HCT116 (cell line): Measurements from ENCODE around the gene ATP5F1D. TPM values are rescaled to one million over a fixed set of nuclear protein-coding genes. Genes with fewer than 3 reads are reported as not detected.

Source experiments
- ATAC-seq: fragments of 200-7000 bp; cut with Tn5 transposase; 2 replicates; pipeline ENCODE4 v1.9.1; 2020; ENCODE audit warnings: mild to moderate bottlenecking, moderate library complexity
- BruUV-seq: library from RNA; stranded (reverse); fragments of 400-500 nt; replicated peaks from 2 replicates; lab custom pipeline; 2021; lab: Mats Ljungman, UMichigan
- CTCF ChIA-PET: fragments of 300-600 bp; sonication (Branson Sonifier 250); formaldehyde crosslinking; loops from one replicate; lab custom pipeline; 2021; ENCODE audit warnings: antibody characterized with exemption; lab: Charles Lee
- POLR2A ChIA-PET: fragments of 300-600, 350-600 bp; sonication (Branson Sonifier 250); formaldehyde crosslinking; loops from one replicate; lab custom pipeline; 2021; ENCODE audit warnings: antibody characterized with exemption; lab: Charles Lee
- RAD21 ChIA-PET, 2 experiments: fragments of 300-600 bp; sonication (Branson Sonifier 250); formaldehyde crosslinking; loops; one replicate each; lab custom pipeline; 2023; ENCODE audit warnings: low total read pairs in 2 of 2; ENCODE audit not compliant: uncharacterized antibody in 2 of 2, unreplicated experiment in 2 of 2, low non-redundant PET in 1 of 2; lab: Charles Lee
- DNase-seq: peaks from one replicate; pipeline ENCODE4 v3.0.0-alpha.2; 2010; ENCODE audit warnings: low read depth, low spot score
- H2AFZ ChIP-seq: fragments of 200-600 bp; shearing (Covaris generic), sonication (generic); 2 replicates; pipeline ENCODE4 v1.6.1; 2017; ENCODE audit warnings: low read depth, mixed run types, mixed read lengths, antibody characterized with exemption, low read length; ENCODE audit not compliant: poor library complexity, severe bottlenecking
- H3K27ac ChIP-seq: 2 replicates; pipeline ENCODE4 v1.5.1; 2012; ENCODE audit warnings: low read depth, low read length
- H3K27me3 ChIP-seq: fragments of 200-600 bp; sonication (generic); 2 replicates; pipeline ENCODE4 v1.6.1; 2016; ENCODE audit warnings: mixed run types, low read length, mixed read lengths; ENCODE audit not compliant: insufficient read depth
- H3K36me3 ChIP-seq, 2 experiments: fragments of 200-500 bp in 1 of 2; fragments of 200-600 bp in 1 of 2; sonication (Bioruptor generic) in 1 of 2; sonication (generic) in 1 of 2; 2 replicates each; pipeline versions ENCODE4 v1.5.1 to v1.6.1; 2014 to 2016; ENCODE audit warnings: low read length in 2 of 2, inconsistent platforms in 1 of 2, mixed read lengths in 1 of 2, mixed run types in 1 of 2; ENCODE audit not compliant: insufficient read depth in 2 of 2, control insufficient read depth in 1 of 2
- H3K4me1 ChIP-seq, 2 experiments: fragments of 200-600 bp in 1 of 2; sonication (generic) in 1 of 2; 2 replicates each; pipeline versions ENCODE4 v1.5.1 to v1.6.1; 2012 to 2017; ENCODE audit warnings: low read length in 2 of 2, inconsistent platforms in 1 of 2, mild to moderate bottlenecking in 1 of 2, mixed read lengths in 1 of 2, mixed run types in 1 of 2, moderate library complexity in 1 of 2; ENCODE audit not compliant: insufficient read depth in 2 of 2, control insufficient read depth in 1 of 2
- H3K4me2 ChIP-seq: fragments of 200-600 bp; sonication (generic); 2 replicates; pipeline ENCODE4 v1.6.1; 2017; ENCODE audit warnings: mixed run types, low read length, mixed read lengths
- H3K4me3 ChIP-seq, 2 experiments: fragments of 200-600 bp in 1 of 2; sonication (generic) in 1 of 2; replicated peaks in 1 of 2; 2 replicates each; pipeline ENCODE4 v1.5.1; 2011 to 2016; ENCODE audit warnings: low read length in 2 of 2, control low read depth in 1 of 2, low read depth in 1 of 2, mild to moderate bottlenecking in 1 of 2, mixed read lengths in 1 of 2, mixed run types in 1 of 2
- H3K79me2 ChIP-seq: fragments of 200-600 bp; sonication (generic); 2 replicates; pipeline ENCODE4 v1.6.1; 2017; ENCODE audit warnings: mild to moderate bottlenecking, mixed run types, low read length, moderate library complexity, mixed read lengths; ENCODE audit not compliant: insufficient read depth
- H3K9ac ChIP-seq: fragments of 200-600 bp; sonication (generic); 2 replicates; pipeline ENCODE4 v1.6.1; 2016; ENCODE audit warnings: low read length, mixed read lengths
- H3K9me2 ChIP-seq: fragments of 200-600 bp; sonication (generic), shearing (Covaris generic); 2 replicates; pipeline ENCODE4 v1.6.1; 2017; ENCODE audit warnings: mixed run types, mild to moderate bottlenecking, moderate library complexity; ENCODE audit not compliant: insufficient read depth
- H3K9me3 ChIP-seq, 2 experiments: fragments of 200-500 bp in 1 of 2; fragments of 200-600 bp in 1 of 2; sonication (Bioruptor generic) in 1 of 2; sonication (generic) in 1 of 2; 2 replicates each; pipeline ENCODE4 v1.6.1; 2014 to 2017; ENCODE audit warnings: low read length in 2 of 2, mixed read lengths in 2 of 2, inconsistent platforms in 1 of 2, low read depth in 1 of 2, mild to moderate bottlenecking in 1 of 2, mixed run types in 1 of 2, moderate library complexity in 1 of 2; ENCODE audit not compliant: control insufficient read depth in 1 of 2, insufficient read depth in 1 of 2
- H4K20me1 ChIP-seq: fragments of 200-600 bp; sonication (generic), shearing (Covaris generic); 2 replicates; pipeline ENCODE4 v1.6.1; 2017; ENCODE audit warnings: mixed run types, mild to moderate bottlenecking, moderate library complexity; ENCODE audit not compliant: insufficient read depth
- EGR1 ChIP-seq: IDR thresholded peaks from 2 replicates; pipeline ENCODE4 v1.6.1; 2012; ENCODE audit warnings: low read depth
- EZH2phosphoT487 ChIP-seq: fragments of 200-600 bp; IDR thresholded peaks from 2 replicates; pipeline ENCODE4 v1.6.1; 2018; ENCODE audit warnings: antibody characterized with exemption, borderline replicate concordance
- FOSL1 ChIP-seq: IDR thresholded peaks from 2 replicates; pipeline ENCODE4 v1.6.1; 2012; ENCODE audit warnings: low read depth
- JUND ChIP-seq: IDR thresholded peaks from 2 replicates; pipeline ENCODE4 v1.6.1; 2012
- POLR2A ChIP-seq: IDR thresholded peaks from 2 replicates; pipeline ENCODE4 v1.7.0; 2011; ENCODE audit warnings: borderline replicate concordance; ENCODE audit not compliant: insufficient read depth, insufficient read length; ENCODE audit errors: extremely low read depth
- POLR2AphosphoS5 ChIP-seq: IDR thresholded peaks from 2 replicates; pipeline ENCODE4 v1.6.1; 2011; ENCODE audit warnings: mild to moderate bottlenecking, low read depth, low read length, moderate library complexity
- RAD21 ChIP-seq: IDR thresholded peaks from 2 replicates; pipeline ENCODE4 v1.6.1; 2012; ENCODE audit warnings: low read depth, mild to moderate bottlenecking
- SIN3A ChIP-seq: IDR thresholded peaks from 2 replicates; pipeline ENCODE4 v1.6.1; 2012; ENCODE audit warnings: low read depth
- SP1 ChIP-seq: IDR thresholded peaks from 2 replicates; pipeline ENCODE4 v1.6.1; 2012; ENCODE audit warnings: low read depth
- SRF ChIP-seq: IDR thresholded peaks from 2 replicates; pipeline ENCODE4 v1.6.1; 2012; ENCODE audit warnings: low read depth
- TCF7L2 ChIP-seq: IDR thresholded peaks from 2 replicates; pipeline ENCODE4 v1.7.0; 2011; ENCODE audit warnings: borderline replicate concordance, inconsistent platforms; ENCODE audit not compliant: insufficient read depth, insufficient read length; ENCODE audit errors: extremely low read depth
- YY1 ChIP-seq: IDR thresholded peaks from 2 replicates; pipeline ENCODE4 v1.6.1; 2011; ENCODE audit warnings: low read length, low read depth, moderate library complexity, mild to moderate bottlenecking; ENCODE audit not compliant: insufficient replicate concordance; ENCODE audit errors: extremely low read depth
- ZFX ChIP-seq: fragments of 450-650 bp; IDR thresholded peaks from 2 replicates; pipeline ENCODE4 v1.6.1; 2017
- ZNF274 ChIP-seq: fragments of 200-500 bp; sonication (Bioruptor generic); IDR thresholded peaks from 2 replicates; pipeline ENCODE4 v1.6.1; 2014; ENCODE audit warnings: mild to moderate bottlenecking, low read depth, low read length, inconsistent platforms
- intact Hi-C: fragments of 100-400 bp; cut with micrococcal nuclease; formaldehyde crosslinking; loops from 2 replicates; pipeline ENCODE4 v1.10.0; 2022
- total RNA-seq: library from RNA; stranded (reverse); gene quantifications from one replicate; pipeline ENCODE4 v1.2.1, GENCODE V29; 2021; ENCODE audit not compliant: unreplicated experiment
- TF ChIP-seq, protein P1 (sequence below): IDR thresholded peaks from 2 replicates; pipeline ENCODE4 v1.6.1; 2012
- TF ChIP-seq, protein P2 (sequence below): IDR thresholded peaks from 2 replicates; pipeline ENCODE4 v1.6.1; 2012
- TF ChIP-seq, protein P3 (sequence below): IDR thresholded peaks from 2 replicates; pipeline ENCODE4 v1.6.1; 2012; ENCODE audit warnings: low read depth

The ATP5F1D gene
- total RNA-seq, 1 experiment from 2014 or later = 428 TPM

GRCh38 chr19:1232652-1233072 lies 8.9 kb upstream of the ATP5F1D start:
- TF ChIP-seq EGR1 (no peak), SRF (no peak), ZFX (no peak), RAD21 (no peak), SIN3A (no peak), ZNF274 (no peak), FOSL1 (no peak), YY1 (no peak), POLR2AphosphoS5 (no peak)
- TF ChIP-seq, protein P1, sequence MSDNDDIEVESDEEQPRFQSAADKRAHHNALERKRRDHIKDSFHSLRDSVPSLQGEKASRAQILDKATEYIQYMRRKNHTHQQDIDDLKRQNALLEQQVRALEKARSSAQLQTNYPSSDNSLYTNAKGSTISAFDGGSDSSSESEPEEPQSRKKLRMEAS = no peak
- TF ChIP-seq, protein P2, sequence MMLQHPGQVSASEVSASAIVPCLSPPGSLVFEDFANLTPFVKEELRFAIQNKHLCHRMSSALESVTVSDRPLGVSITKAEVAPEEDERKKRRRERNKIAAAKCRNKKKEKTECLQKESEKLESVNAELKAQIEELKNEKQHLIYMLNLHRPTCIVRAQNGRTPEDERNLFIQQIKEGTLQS = no peak
- TF ChIP-seq, all 23 proteins: peak for 0
- Histone ChIP-seq H3K4me3 (no peak overlapping the region), H3K9me2 (no peaks in the 10 kb centered on the region), H3K79me2 (peaks cover 22% of the 10 kb centered on the region; the same call in 1 of the 2 replicates), H3K4me1 (peaks cover 16 to 36% of the 10 kb centered on the region in 2 experiments), H3K36me3 (peaks cover 3 to 16% of the 10 kb centered on the region in 2 experiments; a peak in 3 of 4 replicates), H3K4me2 (no peak overlapping the region), H3K27me3 (no peaks in the 10 kb centered on the region), H3K9me3 (no peaks in the 10 kb centered on the region), H2AFZ (no peak overlapping the region), H3K27ac (peak overlapping the region; percentile 27; the same call in 1 of the 2 replicates), H3K9ac (no peak overlapping the region), H4K20me1 (no peaks in the 10 kb centered on the region)
- no peak for ATAC-seq
- ChIA-PET RAD21 (no interaction called here), POLR2A (no interaction called here), CTCF (no interaction called here)
- no peak for DNase-seq
- intact Hi-C loops = no loop called here
- TSS peak; percentile 14 for BruUV-seq

GRCh38 chr19:1233115-1233667 lies 8.4 kb upstream of the ATP5F1D start:
- no peak overlapping the region for H2AFZ ChIP-seq
- RAD21 ChIA-PET = no interaction called here
- no peaks in the 10 kb centered on the region for H3K27me3 ChIP-seq
- no TSS peak for BruUV-seq
- intact Hi-C loops = no loop called here
- H3K4me1 ChIP-seq = peaks cover 12 to 33% of the 10 kb centered on the region in 2 experiments
- H3K79me2 ChIP-seq = peaks cover 22% of the 10 kb centered on the region; the same call in 1 of the 2 replicates
- POLR2A ChIA-PET = no interaction called here
- peaks cover 3 to 16% of the 10 kb centered on the region in 2 experiments; a peak in 3 of 4 replicates for H3K36me3 ChIP-seq
- ATAC-seq (no peak), DNase-seq (no peak)
- no peak overlapping the region for H3K4me2 ChIP-seq
- no peaks in the 10 kb centered on the region for H3K9me2 ChIP-seq
- H3K9me3 ChIP-seq = no peaks in the 10 kb centered on the region
- H4K20me1 ChIP-seq = no peaks in the 10 kb centered on the region
- H3K9ac ChIP-seq = no peak overlapping the region
- no peak overlapping the region for H3K27ac ChIP-seq
- CTCF ChIA-PET = no interaction called here
- H3K4me3 ChIP-seq = no peak overlapping the region
- no peak for TF ChIP-seq SP1
- no peak for TF ChIP-seq EGR1
- no peak for TF ChIP-seq TCF7L2
- TF ChIP-seq, protein P1 = no peak
- TF ChIP-seq JUND = no peak
- no peak for TF ChIP-seq POLR2A
- TF ChIP-seq SRF = no peak
- TF ChIP-seq, protein P3, sequence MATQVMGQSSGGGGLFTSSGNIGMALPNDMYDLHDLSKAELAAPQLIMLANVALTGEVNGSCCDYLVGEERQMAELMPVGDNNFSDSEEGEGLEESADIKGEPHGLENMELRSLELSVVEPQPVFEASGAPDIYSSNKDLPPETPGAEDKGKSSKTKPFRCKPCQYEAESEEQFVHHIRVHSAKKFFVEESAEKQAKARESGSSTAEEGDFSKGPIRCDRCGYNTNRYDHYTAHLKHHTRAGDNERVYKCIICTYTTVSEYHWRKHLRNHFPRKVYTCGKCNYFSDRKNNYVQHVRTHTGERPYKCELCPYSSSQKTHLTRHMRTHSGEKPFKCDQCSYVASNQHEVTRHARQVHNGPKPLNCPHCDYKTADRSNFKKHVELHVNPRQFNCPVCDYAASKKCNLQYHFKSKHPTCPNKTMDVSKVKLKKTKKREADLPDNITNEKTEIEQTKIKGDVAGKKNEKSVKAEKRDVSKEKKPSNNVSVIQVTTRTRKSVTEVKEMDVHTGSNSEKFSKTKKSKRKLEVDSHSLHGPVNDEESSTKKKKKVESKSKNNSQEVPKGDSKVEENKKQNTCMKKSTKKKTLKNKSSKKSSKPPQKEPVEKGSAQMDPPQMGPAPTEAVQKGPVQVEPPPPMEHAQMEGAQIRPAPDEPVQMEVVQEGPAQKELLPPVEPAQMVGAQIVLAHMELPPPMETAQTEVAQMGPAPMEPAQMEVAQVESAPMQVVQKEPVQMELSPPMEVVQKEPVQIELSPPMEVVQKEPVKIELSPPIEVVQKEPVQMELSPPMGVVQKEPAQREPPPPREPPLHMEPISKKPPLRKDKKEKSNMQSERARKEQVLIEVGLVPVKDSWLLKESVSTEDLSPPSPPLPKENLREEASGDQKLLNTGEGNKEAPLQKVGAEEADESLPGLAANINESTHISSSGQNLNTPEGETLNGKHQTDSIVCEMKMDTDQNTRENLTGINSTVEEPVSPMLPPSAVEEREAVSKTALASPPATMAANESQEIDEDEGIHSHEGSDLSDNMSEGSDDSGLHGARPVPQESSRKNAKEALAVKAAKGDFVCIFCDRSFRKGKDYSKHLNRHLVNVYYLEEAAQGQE = no peak
- no peak for TF ChIP-seq EZH2phosphoT487
